Spinal cord (tissue), 10 donors: ENCODE results near the gene BAIAP3. TPM values are rescaled to one million over a fixed set of nuclear protein-coding genes. Genes with fewer than 3 reads are reported as not detected.
A peak's percentile ranks its signal among the peaks of the same experiment; 100 is the strongest.

Experiments
- DNase-seq, 6 donors: peaks; one replicate each; pipeline versions ENCODE4 v3.0.0 to v3.0.0-alpha.2; 2013 to 2015; ENCODE audit warnings: low spot score in 6 of 6, low read depth in 4 of 6
- H3K27ac ChIP-seq: one replicate; pipeline ENCODE4 v1.5.1; 2013; ENCODE audit warnings: low read depth, low read length, control low read depth
- H3K27me3 ChIP-seq: one replicate; pipeline ENCODE4 v1.6.1; 2013; ENCODE audit warnings: low read length; ENCODE audit not compliant: control insufficient read depth, insufficient read depth
- H3K36me3 ChIP-seq: one replicate; pipeline ENCODE4 v1.6.1; 2013; ENCODE audit warnings: low read length; ENCODE audit not compliant: control insufficient read depth, insufficient read depth
- H3K4me1 ChIP-seq: one replicate; pipeline ENCODE4 v1.6.1; 2013; ENCODE audit warnings: low read length; ENCODE audit not compliant: control insufficient read depth, insufficient read depth
- H3K4me3 ChIP-seq: one replicate; pipeline ENCODE4 v1.5.1; 2013; ENCODE audit warnings: low read depth, low read length, control low read depth
- H3K9me3 ChIP-seq: one replicate; pipeline ENCODE4 v1.6.1; 2013; ENCODE audit warnings: low read length; ENCODE audit not compliant: control insufficient read depth, insufficient read depth
- WGBS: methylation state at CpG from one replicate; pipeline ENCODE4 v1.1.5; 2013; ENCODE audit warnings: missing lambda C conversion rate; ENCODE audit not compliant: insufficient coverage; 5-methylcytosine and 5-hydroxymethylcytosine counted together
- polyA plus RNA-seq, 2 donors: library from polyadenylated mRNA; unstranded; fragments of 120-200 nt; gene quantifications; one replicate each; pipeline ENCODE4 v1.2.1, GENCODE V29; 2013; ENCODE audit not compliant: insufficient read length in 2 of 2
- total RNA-seq, 2 donors: library from RNA; depleted of rRNA in 1 of 2; stranded (reverse); fragments of 120-200 nt in 1 of 2; fragments of >200 nt in 1 of 2; gene quantifications; one replicate each; pipeline versions ENCODE4 v1.2.3 to v1.2.4, GENCODE V29; 2013 to 2014
- donor health status: healthy.

Gene BAIAP3
- total and polyA plus RNA-seq, 4 donors: 30.1 to 69.8 (median 52.2) TPM

DNA sequence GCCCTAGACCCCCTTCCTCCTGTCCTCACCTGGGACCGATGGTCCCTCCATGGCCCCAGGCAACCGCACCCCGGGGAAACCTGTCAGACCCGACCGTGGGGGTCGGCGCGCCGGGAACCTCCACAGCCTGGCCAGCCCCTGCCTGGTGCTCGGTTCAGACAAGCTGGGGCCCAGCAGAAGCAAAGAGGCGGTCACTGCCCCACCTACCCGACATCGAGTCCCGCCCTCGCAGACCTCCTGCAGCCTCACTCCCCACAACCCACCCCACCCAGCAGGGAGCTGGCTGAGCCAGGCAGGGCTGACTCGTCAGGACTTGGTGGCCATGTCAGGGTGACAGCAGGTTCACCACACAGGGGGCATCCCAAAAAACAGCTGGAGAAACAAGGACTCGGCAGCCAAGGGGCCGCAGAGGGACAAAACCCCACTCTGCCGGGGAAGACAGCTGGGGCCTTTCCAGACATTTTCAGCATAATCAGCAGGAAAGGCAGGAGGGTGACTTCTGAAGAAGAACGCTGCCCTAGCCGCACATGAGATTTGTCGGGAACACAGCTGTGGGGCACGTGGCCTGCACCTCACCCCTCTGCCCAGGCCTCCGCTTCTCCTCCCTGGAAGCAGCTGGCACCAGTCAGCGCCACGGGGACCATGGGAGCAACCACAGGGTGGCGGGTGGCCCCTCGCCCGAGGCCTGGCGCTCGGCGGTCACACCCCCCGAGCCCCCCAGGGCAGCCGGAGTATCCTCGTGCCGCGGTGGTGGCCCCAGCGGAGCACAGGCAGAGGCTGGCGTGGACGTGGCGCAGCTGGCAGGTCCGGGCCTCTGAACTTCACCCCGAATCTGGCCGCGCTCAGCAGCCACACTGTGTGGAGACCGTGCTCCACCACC lies 41.2 kb downstream of the BAIAP3 start:
- H3K4me3 ChIP-seq: no peak overlapping the region
- H3K27ac ChIP-seq: no peak overlapping the region
- peaks cover 21% of the 10 kb centered on the region for H3K4me1 ChIP-seq
- no peaks in the 10 kb centered on the region for H3K27me3 ChIP-seq
- H3K36me3 ChIP-seq: peaks cover 78% of the 10 kb centered on the region
- 92% methylated on average over 46 of the region's 46 CpGs for WGBS
- no peak for DNase-seq
- no peaks in the 10 kb centered on the region for H3K9me3 ChIP-seq

DNA sequence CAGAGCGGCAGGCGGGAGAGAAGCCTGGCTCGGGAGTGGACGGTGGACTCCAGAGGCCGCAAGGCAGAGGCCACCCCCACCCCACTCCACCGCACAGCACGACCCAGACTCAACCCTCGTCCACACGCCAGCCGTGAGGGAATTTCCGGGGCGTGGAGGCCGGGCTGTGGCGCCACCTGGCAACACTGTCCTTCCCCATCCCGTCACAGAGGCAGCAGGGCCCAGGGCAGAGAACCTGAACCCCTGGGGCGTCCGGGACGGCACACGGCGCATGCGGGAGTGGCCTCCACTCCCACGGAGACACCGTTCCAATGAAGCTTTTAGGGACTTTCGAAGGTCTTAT lies 41.8 kb downstream of the BAIAP3 start:
- Histone ChIP-seq H3K4me1 (peaks cover 27% of the 10 kb centered on the region), H3K27ac (no peak overlapping the region), H3K36me3 (peaks cover 75% of the 10 kb centered on the region), H3K27me3 (no peaks in the 10 kb centered on the region), H3K4me3 (no peak overlapping the region), H3K9me3 (no peaks in the 10 kb centered on the region)
- no peak for DNase-seq
- WGBS: 96% methylated on average over 19 of the region's 24 CpGs

DNA sequence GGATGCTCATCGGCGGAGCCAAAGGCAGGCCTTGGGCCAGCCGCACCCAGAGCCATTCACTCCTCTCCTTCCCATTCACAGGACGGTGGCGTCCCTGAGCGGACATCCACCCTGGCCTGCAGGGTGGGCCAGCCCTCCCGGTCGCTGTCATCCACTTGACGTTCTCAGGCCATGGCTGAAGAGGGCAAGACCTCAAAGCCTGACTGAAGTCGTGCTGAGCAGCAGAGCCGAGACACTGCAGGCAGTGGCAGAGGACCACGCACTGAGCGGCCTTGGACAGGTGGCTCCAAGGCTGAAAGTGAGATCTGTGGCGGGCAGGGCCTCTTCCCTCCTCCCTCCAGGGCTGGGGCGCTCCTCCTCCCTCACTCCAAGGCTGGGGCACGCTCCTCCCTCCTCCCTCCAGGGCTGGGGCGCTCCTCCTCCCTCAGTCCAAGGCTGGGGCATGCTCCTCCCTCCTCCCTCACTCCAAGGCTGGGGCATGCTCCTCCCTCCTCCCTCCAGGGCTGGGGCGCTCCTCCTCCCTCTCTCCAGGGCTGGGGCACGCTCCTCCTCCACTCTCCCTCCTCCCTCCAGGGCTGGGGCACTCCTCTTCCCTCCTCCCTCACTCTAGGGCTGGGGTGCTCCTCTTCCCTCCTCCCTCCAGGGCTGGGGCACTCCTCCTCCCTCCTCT lies 42.4 kb downstream of the BAIAP3 start:
- peaks cover 71% of the 10 kb centered on the region for H3K36me3 ChIP-seq
- 89% methylated on average over 19 of the region's 19 CpGs for WGBS

DNA sequence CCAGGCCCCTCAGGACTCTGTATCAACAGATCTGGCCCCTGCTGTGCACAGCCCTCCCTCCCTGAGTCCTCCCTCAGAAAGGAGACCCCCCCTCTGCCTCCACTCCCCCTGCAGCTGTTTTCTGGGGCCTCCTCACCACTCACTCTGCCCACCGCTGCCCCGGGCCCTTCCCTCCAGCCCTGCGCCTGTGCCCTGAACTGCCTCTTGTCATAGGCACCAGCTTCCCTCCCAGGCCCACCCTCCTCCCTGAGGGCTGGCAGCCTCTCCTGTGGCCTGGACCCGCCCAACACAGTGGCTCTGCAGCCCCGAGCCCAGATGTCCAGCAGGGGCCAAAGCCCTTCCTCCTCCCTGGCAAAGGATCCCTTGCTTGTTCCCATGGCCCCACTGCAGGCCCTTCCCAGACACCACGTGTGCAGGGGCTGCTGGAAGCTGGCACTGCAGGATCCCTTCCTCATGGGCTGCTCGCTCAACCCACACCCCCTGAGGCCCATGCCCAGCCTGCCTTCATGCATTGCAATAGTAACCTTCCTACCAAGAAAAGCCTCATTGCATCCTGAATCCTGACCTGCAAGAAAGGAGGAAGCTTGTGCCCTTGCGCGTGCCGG lies 44.1 kb downstream of the BAIAP3 start:
- no peak overlapping the region for H3K27ac ChIP-seq
- H3K4me1 ChIP-seq: peaks cover 27% of the 10 kb centered on the region

More for the DNA sequence above, 42.4 kb downstream of the BAIAP3 start:
- Histone ChIP-seq H3K4me3 (no peak overlapping the region), H3K27ac (no peak overlapping the region), H3K4me1 (peaks cover 27% of the 10 kb centered on the region), H3K9me3 (no peaks in the 10 kb centered on the region), H3K27me3 (no peaks in the 10 kb centered on the region)
- no peak for DNase-seq

DNA sequence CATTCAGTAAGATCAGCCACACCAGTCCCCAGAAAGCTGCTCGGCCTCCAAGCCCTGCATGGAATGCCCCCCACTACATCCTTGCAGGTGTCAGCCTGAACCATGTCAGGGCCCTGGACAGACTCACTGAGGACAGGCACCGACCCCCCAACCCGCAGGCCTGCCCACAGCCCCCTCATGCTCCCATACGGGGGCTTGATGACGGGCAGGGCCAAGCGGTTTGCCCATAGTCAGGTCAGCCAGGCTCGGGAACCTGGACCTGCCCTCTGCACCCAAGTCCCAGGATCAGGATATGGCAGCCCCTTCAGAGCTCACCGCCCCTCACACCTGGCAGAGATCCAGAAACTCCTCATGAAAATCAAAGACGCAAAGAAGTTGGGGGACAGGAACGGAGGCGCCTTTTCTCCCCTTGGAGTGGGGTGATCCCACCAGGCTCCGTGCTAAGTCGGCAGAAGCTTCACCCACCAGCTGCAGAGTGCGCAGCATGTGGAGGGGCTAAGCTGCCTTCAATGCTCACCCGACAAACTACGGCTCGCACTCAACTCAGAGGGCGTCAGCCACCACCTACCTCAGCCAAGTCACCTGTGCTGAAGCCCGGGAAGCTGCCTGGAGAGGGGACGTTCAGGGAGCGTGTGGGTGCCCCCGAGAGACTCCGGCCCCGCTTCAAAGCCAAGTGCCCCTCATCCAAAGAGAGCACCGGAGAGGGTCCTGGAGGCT lies 44.8 kb downstream of the BAIAP3 start:
- peaks cover 27% of the 10 kb centered on the region for H3K4me1 ChIP-seq
- no peak overlapping the region for H3K4me3 ChIP-seq
- 90% methylated on average over 21 of the region's 25 CpGs for WGBS
- DNase-seq: no peak
- H3K36me3 ChIP-seq: peaks cover 72% of the 10 kb centered on the region
- no peaks in the 10 kb centered on the region for H3K27me3 ChIP-seq
- H3K27ac ChIP-seq: no peak overlapping the region
- H3K9me3 ChIP-seq: no peaks in the 10 kb centered on the region

More for the DNA sequence above, 44.1 kb downstream of the BAIAP3 start:
- Histone ChIP-seq H3K4me3 (no peak overlapping the region), H3K36me3 (peaks cover 70% of the 10 kb centered on the region), H3K9me3 (no peaks in the 10 kb centered on the region), H3K27me3 (no peaks in the 10 kb centered on the region)
- 81% methylated on average over 10 of the region's 10 CpGs for WGBS
- peak in 1 of 6 donors; percentile 36 for DNase-seq

DNA sequence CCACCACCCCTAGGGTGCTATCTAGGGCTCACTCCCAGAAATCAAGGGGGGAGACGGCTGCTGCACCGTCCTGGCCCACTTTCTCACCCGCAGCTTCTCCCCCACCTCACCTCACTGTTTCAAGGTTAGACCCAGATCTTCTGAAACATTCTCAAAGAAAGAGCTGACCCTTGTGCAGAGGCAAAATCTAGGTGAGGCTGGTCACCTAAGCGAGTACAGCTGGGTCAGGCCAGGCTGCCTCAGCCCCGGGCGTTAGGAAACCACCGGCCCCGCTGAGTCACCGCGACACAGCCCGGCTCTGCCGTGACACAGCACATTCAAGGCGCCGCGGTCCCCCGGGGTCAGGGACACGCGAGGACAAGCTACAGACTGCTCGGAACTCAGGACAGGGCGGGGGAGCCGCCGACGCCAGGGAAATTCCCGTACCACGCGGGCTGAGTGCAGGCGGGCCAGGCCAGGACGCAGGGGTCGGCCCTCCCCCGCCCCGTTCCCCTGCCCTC lies 45.4 kb downstream of the BAIAP3 start:
- Histone ChIP-seq H3K27me3 (no peaks in the 10 kb centered on the region), H3K9me3 (no peaks in the 10 kb centered on the region), H3K4me1 (peaks cover 27% of the 10 kb centered on the region), H3K36me3 (peaks cover 78% of the 10 kb centered on the region), H3K27ac (no peak overlapping the region), H3K4me3 (peak overlapping the region; percentile 11)
- peak in 1 of 6 donors; percentile 20 for DNase-seq
- 11% methylated on average over 31 of the region's 31 CpGs for WGBS

DNA sequence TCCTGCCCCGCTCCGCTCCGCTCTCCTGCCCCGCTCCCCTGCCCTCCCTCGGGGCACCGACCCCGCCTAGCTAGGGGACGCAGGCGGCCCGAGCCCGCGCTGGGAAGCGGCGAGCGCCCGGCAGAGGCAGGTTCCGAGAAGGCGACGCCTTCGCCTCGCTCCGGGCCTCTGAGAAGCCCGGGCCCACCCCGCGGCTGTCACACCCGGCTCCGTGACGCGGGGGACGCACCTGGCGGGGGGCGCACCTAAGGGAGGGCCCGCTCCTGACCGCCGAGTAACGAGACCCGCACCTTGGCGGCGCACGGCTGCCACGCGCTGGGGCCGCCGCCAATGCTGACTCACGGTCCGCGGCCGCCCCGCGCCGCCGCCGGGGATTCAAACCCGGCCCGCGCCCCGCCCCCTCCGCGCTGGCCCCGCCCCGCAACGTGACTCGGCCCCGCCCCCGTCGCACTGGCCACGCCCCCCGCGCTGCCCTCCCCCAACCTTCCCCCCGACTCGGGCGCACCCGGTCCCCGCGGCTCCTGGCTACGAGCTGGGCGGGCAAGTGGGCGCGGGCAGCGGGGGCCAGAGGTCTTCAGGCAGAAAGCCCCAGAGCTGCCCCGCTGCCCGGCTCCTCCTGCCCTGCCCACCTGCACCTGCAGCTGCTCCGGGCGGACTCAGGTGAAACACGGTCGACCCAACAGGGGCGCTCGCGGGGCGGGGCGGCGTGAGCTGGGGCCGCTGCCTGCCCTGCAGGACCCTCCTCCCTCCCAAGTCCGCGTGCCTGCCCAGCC lies 46.0 kb downstream of the BAIAP3 start:
- Histone ChIP-seq H3K27me3 (no peaks in the 10 kb centered on the region), H3K4me1 (peaks cover 27% of the 10 kb centered on the region), H3K4me3 (peak overlapping the region; percentile 11), H3K9me3 (no peaks in the 10 kb centered on the region), H3K36me3 (peaks cover 78% of the 10 kb centered on the region), H3K27ac (no peak overlapping the region)
- under 1% methylated on average over 74 of the region's 95 CpGs for WGBS
- DNase-seq: peak in 4 of 6 donors; percentile 21 to 51 (median 38)

DNA sequence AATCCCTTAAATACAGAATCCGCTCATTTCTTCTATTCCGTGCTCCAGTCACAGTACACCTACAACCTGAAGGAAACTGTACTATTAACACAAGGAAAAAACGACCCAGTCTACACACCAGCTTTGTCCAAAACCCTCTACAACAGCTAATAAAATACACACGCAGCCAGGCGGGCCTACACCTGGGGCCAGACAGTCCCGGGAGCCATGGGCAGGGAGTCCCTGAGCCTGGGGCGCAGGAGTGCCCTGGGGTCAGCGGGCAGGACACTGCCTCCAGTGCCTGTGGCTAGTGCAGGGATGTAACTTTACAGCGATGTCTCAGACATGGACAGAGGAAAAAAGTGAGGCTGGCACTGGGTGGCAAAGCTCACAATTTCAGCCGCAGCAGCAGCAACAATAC lies 46.8 kb downstream of the BAIAP3 start:
- no peaks in the 10 kb centered on the region for H3K9me3 ChIP-seq
- DNase-seq: no peak
- H3K27me3 ChIP-seq: no peaks in the 10 kb centered on the region
- peaks cover 78% of the 10 kb centered on the region for H3K36me3 ChIP-seq
- no peak overlapping the region for H3K4me3 ChIP-seq
- H3K4me1 ChIP-seq: peaks cover 27% of the 10 kb centered on the region
- no peak overlapping the region for H3K27ac ChIP-seq
- WGBS: 83% methylated on average over 5 of the region's 10 CpGs
